Measurements from ENCODE around the gene ABHD17A. TPM values are rescaled to one million over a fixed set of nuclear protein-coding genes. Genes with fewer than 3 reads are reported as not detected.

The ABHD17A gene
- total RNA-seq, 1 donor from 2014 or later = 283 TPM

DNA sequence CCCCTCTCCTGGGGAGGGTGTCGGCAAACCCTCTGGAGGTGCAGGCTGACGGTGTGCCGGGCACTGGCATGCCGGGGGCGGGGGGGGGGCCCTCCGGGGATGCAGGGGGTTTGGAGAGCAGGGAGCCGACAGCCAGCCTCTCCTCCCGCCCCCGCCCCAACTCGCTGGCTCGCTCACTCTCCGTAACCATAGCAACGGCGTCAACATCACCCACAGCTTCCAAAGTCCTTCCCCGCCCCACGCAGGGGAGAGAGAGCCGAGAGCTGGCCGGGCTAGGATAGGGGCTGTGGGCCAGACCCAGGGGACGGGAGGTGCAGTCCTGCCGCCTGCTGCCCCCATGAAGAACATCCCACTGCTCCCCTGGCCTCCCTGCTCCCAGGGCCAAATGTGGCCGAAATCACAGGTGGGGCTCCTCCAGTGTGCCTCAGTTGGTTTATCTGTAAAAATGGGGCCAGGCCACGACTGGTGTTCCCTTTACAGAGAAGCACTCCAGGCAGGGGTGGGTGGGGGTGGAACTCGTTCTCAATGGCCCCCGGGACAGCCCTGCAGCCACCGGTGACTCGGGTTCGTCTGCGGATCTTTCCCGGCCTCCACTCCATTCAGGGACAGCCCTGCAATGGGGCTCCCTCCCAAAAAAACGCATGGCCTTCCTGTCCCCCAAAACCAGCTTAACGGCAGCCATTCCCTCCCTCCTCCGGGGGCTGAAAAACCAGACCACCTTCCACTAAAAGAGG lies 25.1 kb downstream of the ABHD17A start:
- Mint-ChIP-seq H3K4me1 (ENCODE audit: unreplicated experiment) (peaks cover 9% of the 10 kb centered on the region), H3K9me3 (ENCODE audit: unreplicated experiment) (no peaks in the 10 kb centered on the region), H3K36me3 (ENCODE audit: low read depth, unreplicated experiment) (peaks cover 4% of the 10 kb centered on the region), H3K27me3 (ENCODE audit: unreplicated experiment) (peaks cover 14% of the 10 kb centered on the region), H3K27ac (ENCODE audit: unreplicated experiment) (no peak overlapping the region), H3K4me3 (ENCODE audit: unreplicated experiment) (no peak overlapping the region)
- peak; percentile 60 for DNase-seq (ENCODE audit: low spot score)
- TF ChIP-seq, protein P1, sequence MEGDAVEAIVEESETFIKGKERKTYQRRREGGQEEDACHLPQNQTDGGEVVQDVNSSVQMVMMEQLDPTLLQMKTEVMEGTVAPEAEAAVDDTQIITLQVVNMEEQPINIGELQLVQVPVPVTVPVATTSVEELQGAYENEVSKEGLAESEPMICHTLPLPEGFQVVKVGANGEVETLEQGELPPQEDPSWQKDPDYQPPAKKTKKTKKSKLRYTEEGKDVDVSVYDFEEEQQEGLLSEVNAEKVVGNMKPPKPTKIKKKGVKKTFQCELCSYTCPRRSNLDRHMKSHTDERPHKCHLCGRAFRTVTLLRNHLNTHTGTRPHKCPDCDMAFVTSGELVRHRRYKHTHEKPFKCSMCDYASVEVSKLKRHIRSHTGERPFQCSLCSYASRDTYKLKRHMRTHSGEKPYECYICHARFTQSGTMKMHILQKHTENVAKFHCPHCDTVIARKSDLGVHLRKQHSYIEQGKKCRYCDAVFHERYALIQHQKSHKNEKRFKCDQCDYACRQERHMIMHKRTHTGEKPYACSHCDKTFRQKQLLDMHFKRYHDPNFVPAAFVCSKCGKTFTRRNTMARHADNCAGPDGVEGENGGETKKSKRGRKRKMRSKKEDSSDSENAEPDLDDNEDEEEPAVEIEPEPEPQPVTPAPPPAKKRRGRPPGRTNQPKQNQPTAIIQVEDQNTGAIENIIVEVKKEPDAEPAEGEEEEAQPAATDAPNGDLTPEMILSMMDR (IDR thresholded peaks at IDR 0.05; ENCODE audit: unreplicated experiment) = no peak

DNA sequence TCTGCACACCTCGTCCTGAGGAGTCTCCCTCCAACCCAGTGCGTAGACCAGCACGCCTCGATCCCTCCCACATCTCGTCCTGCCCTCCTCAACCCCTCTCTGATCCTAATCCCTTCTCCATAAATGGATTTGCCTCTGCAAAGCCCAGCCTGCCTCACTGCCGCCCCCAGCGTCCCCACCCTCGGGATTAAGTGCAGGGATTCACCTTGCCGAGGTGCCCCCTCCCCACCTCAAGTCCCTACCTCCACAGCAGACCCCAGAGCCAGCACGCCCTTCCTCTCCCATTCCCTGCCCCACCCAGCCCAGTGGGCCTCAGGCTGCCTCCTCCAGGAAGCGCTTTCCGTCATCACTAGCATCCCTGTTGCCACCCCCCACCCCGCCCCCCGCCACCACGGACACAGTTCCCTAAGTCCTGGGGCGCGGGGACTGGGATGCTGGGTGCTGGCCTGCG lies 25.9 kb downstream of the ABHD17A start:
- no peak for DNase-seq (ENCODE audit: low spot score)
- Mint-ChIP-seq H3K36me3 (ENCODE audit: low read depth, unreplicated experiment) (peaks cover 4% of the 10 kb centered on the region), H3K4me1 (ENCODE audit: unreplicated experiment) (peaks cover 9% of the 10 kb centered on the region), H3K27me3 (ENCODE audit: unreplicated experiment) (peaks cover 18% of the 10 kb centered on the region), H3K4me3 (ENCODE audit: unreplicated experiment) (peak overlapping the region; percentile 47), H3K27ac (ENCODE audit: unreplicated experiment) (peak overlapping the region; percentile 57), H3K9me3 (ENCODE audit: unreplicated experiment) (no peaks in the 10 kb centered on the region)
- TF ChIP-seq, protein P1 (IDR thresholded peaks at IDR 0.05; ENCODE audit: unreplicated experiment) = no peak

DNA sequence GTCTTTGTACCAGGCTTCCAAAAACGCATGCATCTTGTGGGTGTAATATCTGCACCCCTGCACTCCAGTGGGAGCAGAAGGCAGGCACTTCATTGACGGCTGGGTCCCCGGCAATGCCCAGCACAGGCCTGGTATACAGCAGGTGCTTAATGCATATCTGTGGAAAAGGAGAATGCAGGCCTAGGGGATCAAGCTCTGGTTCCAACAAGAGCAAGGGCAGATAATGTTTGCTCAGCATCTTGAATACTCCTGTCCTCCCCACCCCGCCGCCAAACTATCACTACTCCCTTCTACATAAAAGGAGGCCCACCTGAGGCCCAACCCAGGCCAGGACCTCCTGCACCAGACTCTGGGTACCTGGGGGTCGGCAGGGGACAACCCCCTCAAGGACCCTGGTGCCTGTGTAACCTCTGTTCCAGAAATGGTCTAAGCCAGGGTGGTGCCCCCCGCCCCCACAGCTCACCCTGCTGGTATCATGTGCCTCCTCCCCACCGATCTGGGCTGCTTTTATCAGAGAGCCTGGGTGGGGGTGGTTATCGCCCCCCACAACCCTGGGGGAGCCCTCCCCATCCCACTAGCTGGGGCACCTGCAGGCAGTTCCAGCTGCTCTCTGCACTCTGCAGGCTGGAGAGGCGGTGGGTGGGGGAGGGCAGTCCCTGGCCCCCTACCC lies 26.7 kb downstream of the ABHD17A start:
- H3K4me3 Mint-ChIP-seq (ENCODE audit: unreplicated experiment) = no peak overlapping the region
- no peak for DNase-seq (ENCODE audit: low spot score)
- TF ChIP-seq, protein P1 (IDR thresholded peaks at IDR 0.05; ENCODE audit: unreplicated experiment) = no peak
- H3K4me1 Mint-ChIP-seq (ENCODE audit: unreplicated experiment) = peaks cover 9% of the 10 kb centered on the region
- no peaks in the 10 kb centered on the region for H3K9me3 Mint-ChIP-seq (ENCODE audit: unreplicated experiment)
- peaks cover 18% of the 10 kb centered on the region for H3K27me3 Mint-ChIP-seq (ENCODE audit: unreplicated experiment)
- no peak overlapping the region for H3K27ac Mint-ChIP-seq (ENCODE audit: unreplicated experiment)
- H3K36me3 Mint-ChIP-seq (ENCODE audit: low read depth, unreplicated experiment) = peaks cover 4% of the 10 kb centered on the region

DNA sequence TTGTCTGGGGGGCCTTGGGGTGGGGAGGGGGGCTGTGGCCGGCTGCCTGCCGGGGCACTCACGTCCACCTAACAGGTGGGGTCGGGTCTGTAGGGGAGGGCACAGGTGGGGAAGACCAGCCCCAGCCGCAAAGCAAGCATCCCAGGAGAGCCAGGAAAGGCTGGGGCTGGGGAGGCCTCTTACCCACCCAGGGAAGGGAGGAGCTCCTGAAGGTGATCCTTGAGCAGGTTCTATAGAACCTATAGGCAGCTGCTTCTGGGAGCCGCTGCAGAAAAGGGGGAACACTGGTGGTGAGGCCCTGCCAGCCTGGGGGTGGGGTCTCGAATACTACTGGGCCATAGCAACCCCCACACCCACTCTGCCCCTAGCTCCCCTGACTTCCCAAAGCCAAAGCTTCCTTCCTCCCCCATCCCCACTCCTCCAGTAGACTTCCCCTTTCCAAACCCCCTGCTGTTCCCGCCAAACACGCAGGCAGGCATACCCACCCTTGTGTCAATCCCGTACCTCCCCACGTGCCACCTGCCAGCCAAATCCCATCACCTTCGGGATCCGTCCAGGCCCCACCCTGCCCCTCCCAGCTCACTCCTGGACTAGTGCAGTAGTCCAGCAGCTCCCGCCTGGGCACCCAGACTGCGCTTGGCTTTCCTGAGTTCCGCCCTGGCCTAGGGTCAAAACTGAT lies 27.5 kb downstream of the ABHD17A start:
- TF ChIP-seq, protein P1 (IDR thresholded peaks at IDR 0.05; ENCODE audit: unreplicated experiment) = no peak
- DNase-seq (ENCODE audit: low spot score) = no peak
- Mint-ChIP-seq H3K36me3 (ENCODE audit: low read depth, unreplicated experiment) (peaks cover 4% of the 10 kb centered on the region), H3K4me1 (ENCODE audit: unreplicated experiment) (peaks cover 9% of the 10 kb centered on the region), H3K27ac (ENCODE audit: unreplicated experiment) (no peak overlapping the region), H3K4me3 (ENCODE audit: unreplicated experiment) (no peak overlapping the region), H3K27me3 (ENCODE audit: unreplicated experiment) (peaks cover 22% of the 10 kb centered on the region), H3K9me3 (ENCODE audit: unreplicated experiment) (no peaks in the 10 kb centered on the region)
